KMS-11 (cell line): ENCODE data around the gene PTGDR.

Source experiments
- H2AFZ ChIP-seq: fragments of 200-600 bp; sonication (generic); 2 replicates; pipeline ENCODE4 v1.6.1; 2016; ENCODE audit warnings: antibody characterized with exemption, mixed run types, low read depth
- H3K27ac ChIP-seq: fragments of 200-600 bp; sonication (generic); 2 replicates; pipeline ENCODE4 v1.6.1; 2016; ENCODE audit warnings: mild to moderate bottlenecking, mixed run types
- H3K27me3 ChIP-seq: fragments of 200-600 bp; sonication (generic); 2 replicates; pipeline ENCODE4 v1.6.1; 2017; ENCODE audit warnings: mild to moderate bottlenecking, low read depth, mixed run types, moderate library complexity; ENCODE audit not compliant: insufficient read depth
- H3K36me3 ChIP-seq: fragments of 200-600 bp; sonication (generic); 2 replicates; pipeline ENCODE4 v1.6.1; 2017; ENCODE audit warnings: mild to moderate bottlenecking, mixed run types; ENCODE audit not compliant: insufficient read depth
- H3K4me1 ChIP-seq: fragments of 200-600 bp; sonication (generic); 2 replicates; pipeline ENCODE4 v1.6.1; 2016; ENCODE audit warnings: mild to moderate bottlenecking, low read depth, mixed run types; ENCODE audit not compliant: poor library complexity, severe bottlenecking
- H3K4me2 ChIP-seq: fragments of 200-600 bp; sonication (generic); 2 replicates; pipeline ENCODE4 v1.7.0; 2016; ENCODE audit warnings: mild to moderate bottlenecking, mixed run types
- H3K4me3 ChIP-seq: fragments of 200-600 bp; sonication (generic); IDR thresholded peaks from 2 replicates; pipeline ENCODE4 v1.6.1; 2017; ENCODE audit warnings: low read depth, low read length, mixed read lengths; ENCODE audit not compliant: insufficient read depth
- H3K79me2 ChIP-seq: fragments of 200-600 bp; sonication (generic); 2 replicates; pipeline ENCODE4 v1.6.1; 2016; ENCODE audit warnings: low read depth, mixed run types; ENCODE audit not compliant: insufficient read depth
- H3K9ac ChIP-seq: fragments of 200-600 bp; sonication (generic); 2 replicates; pipeline ENCODE4 v1.6.1; 2016; ENCODE audit warnings: mild to moderate bottlenecking, mixed run types
- H4K20me1 ChIP-seq: fragments of 200-600 bp; sonication (generic); 2 replicates; pipeline ENCODE4 v1.6.1; 2016; ENCODE audit warnings: mild to moderate bottlenecking, mixed run types; ENCODE audit not compliant: insufficient read depth
- TF ChIP-seq, protein P1 (sequence below): fragments of 200-600 bp; sonication (generic); conservative IDR thresholded peaks from 2 replicates; pipeline ENCODE4 v1.6.1; 2017; ENCODE audit warnings: low read depth, mild to moderate bottlenecking, antibody characterized with exemption, low read length, moderate library complexity, mixed read lengths

Gene PTGDR

DNA sequence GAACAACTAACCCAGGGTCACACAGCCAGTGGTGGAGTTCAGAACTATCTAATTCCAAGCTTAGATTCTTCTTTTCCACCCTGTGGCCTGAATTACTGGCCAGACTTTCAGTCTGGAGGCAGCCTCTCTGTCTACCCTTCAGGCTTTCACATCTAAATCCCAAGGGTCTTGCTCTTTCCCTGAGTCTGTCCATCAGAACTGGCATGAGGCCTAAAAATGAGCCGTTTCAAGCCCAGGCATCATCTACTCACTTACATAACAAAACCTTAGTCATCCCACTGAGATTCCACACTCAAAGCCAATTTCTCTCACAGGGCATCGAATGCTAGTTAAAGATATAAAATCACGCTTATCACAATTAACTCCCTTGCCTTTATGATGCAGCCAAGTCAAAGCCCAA, 1.3 kb upstream of the PTGDR start:
- no peak overlapping the region for H3K4me2 ChIP-seq
- H3K79me2 ChIP-seq, result no peaks in the 10 kb centered on the region
- TF ChIP-seq, protein P1, sequence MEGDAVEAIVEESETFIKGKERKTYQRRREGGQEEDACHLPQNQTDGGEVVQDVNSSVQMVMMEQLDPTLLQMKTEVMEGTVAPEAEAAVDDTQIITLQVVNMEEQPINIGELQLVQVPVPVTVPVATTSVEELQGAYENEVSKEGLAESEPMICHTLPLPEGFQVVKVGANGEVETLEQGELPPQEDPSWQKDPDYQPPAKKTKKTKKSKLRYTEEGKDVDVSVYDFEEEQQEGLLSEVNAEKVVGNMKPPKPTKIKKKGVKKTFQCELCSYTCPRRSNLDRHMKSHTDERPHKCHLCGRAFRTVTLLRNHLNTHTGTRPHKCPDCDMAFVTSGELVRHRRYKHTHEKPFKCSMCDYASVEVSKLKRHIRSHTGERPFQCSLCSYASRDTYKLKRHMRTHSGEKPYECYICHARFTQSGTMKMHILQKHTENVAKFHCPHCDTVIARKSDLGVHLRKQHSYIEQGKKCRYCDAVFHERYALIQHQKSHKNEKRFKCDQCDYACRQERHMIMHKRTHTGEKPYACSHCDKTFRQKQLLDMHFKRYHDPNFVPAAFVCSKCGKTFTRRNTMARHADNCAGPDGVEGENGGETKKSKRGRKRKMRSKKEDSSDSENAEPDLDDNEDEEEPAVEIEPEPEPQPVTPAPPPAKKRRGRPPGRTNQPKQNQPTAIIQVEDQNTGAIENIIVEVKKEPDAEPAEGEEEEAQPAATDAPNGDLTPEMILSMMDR, result no peak
- no peaks in the 10 kb centered on the region for H3K36me3 ChIP-seq
- H4K20me1 ChIP-seq, result no peaks in the 10 kb centered on the region
- no peaks in the 10 kb centered on the region for H3K4me1 ChIP-seq
- no peak overlapping the region for H3K27ac ChIP-seq
- H2AFZ ChIP-seq, result no peak overlapping the region
- H3K4me3 ChIP-seq, result no peak overlapping the region
- H3K27me3 ChIP-seq, result no peaks in the 10 kb centered on the region
- H3K9ac ChIP-seq, result no peak overlapping the region

DNA sequence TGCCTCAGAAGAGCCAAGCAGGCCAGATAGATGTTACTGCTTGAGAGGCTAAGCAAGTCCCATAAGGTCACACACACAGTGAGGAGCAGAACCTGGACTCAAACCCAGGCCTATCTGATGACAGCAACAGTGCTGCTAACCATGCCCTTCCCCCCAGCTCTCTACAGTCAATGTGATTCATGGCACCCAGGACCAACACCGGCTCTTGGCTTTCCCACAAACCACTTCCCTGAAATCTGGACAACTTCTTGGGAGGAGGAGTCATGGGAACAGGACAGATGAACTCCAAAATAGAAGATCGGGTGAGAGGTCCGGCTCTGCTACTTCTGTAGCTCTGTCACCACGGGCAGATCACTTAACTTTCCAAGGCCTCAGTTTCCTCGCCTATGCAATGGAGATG, 716 bp upstream of the PTGDR start:
- no peaks in the 10 kb centered on the region for H3K27me3 ChIP-seq
- no peaks in the 10 kb centered on the region for H3K79me2 ChIP-seq
- TF ChIP-seq, protein P1, result no peak
- H2AFZ ChIP-seq, result no peak overlapping the region
- no peak overlapping the region for H3K9ac ChIP-seq
- H3K27ac ChIP-seq, result no peak overlapping the region
- no peaks in the 10 kb centered on the region for H3K36me3 ChIP-seq
- H4K20me1 ChIP-seq, result no peaks in the 10 kb centered on the region
- H3K4me3 ChIP-seq, result no peak overlapping the region
- no peak overlapping the region for H3K4me2 ChIP-seq
- no peaks in the 10 kb centered on the region for H3K4me1 ChIP-seq

DNA sequence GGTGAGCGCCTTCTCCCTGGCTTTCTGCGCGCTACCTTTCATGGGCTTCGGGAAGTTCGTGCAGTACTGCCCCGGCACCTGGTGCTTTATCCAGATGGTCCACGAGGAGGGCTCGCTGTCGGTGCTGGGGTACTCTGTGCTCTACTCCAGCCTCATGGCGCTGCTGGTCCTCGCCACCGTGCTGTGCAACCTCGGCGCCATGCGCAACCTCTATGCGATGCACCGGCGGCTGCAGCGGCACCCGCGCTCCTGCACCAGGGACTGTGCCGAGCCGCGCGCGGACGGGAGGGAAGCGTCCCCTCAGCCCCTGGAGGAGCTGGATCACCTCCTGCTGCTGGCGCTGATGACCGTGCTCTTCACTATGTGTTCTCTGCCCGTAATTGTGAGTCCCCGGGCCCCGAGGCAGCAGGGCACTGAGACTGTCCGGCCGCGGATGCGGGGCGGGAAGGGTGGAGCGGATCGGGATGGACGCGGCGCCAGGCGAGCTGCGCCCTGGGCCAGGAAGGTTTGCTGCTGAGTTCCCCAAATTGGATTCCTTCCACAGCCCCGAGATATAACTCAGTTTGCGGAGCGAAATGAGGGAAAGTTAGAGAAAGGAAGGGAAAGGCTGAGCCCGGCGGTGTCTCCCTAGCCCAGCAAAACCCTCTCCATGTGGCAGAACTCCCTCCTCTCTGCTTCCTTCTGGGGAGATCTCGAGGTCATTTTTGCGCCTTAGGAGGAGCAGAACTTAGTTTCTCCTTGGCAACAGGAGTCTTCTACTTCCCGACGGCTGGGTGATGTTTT, 972 bp downstream of the PTGDR start:
- H3K4me1 ChIP-seq, result no peaks in the 10 kb centered on the region
- no peak overlapping the region for H3K4me3 ChIP-seq
- H2AFZ ChIP-seq, result no peak overlapping the region
- H3K27ac ChIP-seq, result no peak overlapping the region
- H3K27me3 ChIP-seq, result no peaks in the 10 kb centered on the region
- TF ChIP-seq, protein P1, result no peak
- H3K9ac ChIP-seq, result no peak overlapping the region
- H4K20me1 ChIP-seq, result no peaks in the 10 kb centered on the region
- no peak overlapping the region for H3K4me2 ChIP-seq
- H3K36me3 ChIP-seq, result no peaks in the 10 kb centered on the region
- no peaks in the 10 kb centered on the region for H3K79me2 ChIP-seq

DNA sequence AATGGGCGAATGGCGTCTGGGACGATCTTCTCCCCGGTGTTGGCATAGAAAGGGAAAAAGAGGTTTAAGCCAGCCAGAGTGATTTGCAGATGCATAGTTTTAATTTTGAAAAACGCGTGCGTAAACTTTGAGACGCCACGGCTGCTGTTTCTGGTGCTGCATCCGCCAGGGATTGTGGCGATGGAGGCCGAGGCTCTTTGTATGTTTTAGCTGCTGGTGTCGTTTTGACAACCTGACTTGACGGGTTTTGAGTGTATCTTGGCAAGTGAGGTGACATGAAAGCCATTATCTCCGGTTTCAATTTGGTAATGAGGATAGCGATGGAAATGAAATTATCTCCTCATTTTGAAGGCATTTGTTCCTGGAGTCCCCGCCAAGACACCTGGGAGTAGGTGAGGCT, 1.6 kb downstream of the PTGDR start:
- Histone ChIP-seq H4K20me1 (no peaks in the 10 kb centered on the region), H3K27ac (no peak overlapping the region), H2AFZ (no peak overlapping the region), H3K36me3 (no peaks in the 10 kb centered on the region), H3K4me3 (no peak overlapping the region), H3K79me2 (no peaks in the 10 kb centered on the region), H3K27me3 (no peaks in the 10 kb centered on the region), H3K9ac (no peak overlapping the region), H3K4me1 (no peaks in the 10 kb centered on the region), H3K4me2 (no peak overlapping the region)
- TF ChIP-seq, protein P1, result no peak
